HepG2 (cell line): Measurements from ENCODE around the gene COL4A2. TPM values are rescaled to one million over a fixed set of nuclear protein-coding genes. Genes with fewer than 3 reads are reported as not detected.

ENCODE experiments used
- ATAC-seq: fragments of 200-7000 bp; cut with Tn5 transposase; 3 replicates; pipeline ENCODE4 v1.9.1; 2020; ENCODE audit warnings: mild to moderate bottlenecking, moderate library complexity
- BruUV-seq: library from RNA; stranded (reverse); fragments of 400-500 nt; replicated peaks from 2 replicates; lab custom pipeline; 2021; lab: Mats Ljungman, UMichigan
- CTCF ChIA-PET: fragments of 300-600 bp; formaldehyde crosslinking; extraction: SDS; loops from one replicate; lab custom pipeline; 2021; ENCODE audit warnings: low total read pairs, inconsistent platforms, low intra/inter-chr PET ratio; lab: Yijun Ruan, JAX
- POLR2A ChIA-PET: fragments of 350-600 bp; sonication (Branson Sonifier 250); formaldehyde crosslinking; loops from one replicate; lab custom pipeline; 2020; ENCODE audit warnings: antibody characterized with exemption, inconsistent platforms; lab: Yijun Ruan, JAX
- DNase-seq: peaks from one replicate; pipeline ENCODE4 v3.0.0-alpha.2; 2015; ENCODE audit warnings: low spot score
- FAIRE-seq: peaks from 3 replicates; lab custom pipeline; 2011; peaks lifted over from hg19 to GRCh38; lab: Jason Lieb, UNC
- H2AFZ ChIP-seq: one replicate; pipeline ENCODE4 v1.6.1; 2011; ENCODE audit warnings: low read length, inconsistent platforms
- H3K27ac ChIP-seq: fragments of 300-600 bp; 3 replicates; pipeline ENCODE4 v1.8.0; 2011; ENCODE audit warnings: mixed run types, mild to moderate bottlenecking, mixed read lengths, low read length, inconsistent platforms; ENCODE audit not compliant: insufficient read depth; ENCODE audit errors: extremely low read length
- H3K27me3 ChIP-seq, 2 experiments: fragments of 200-600 bp in 1 of 2; 2 replicates in 1 of 2; 3 replicates in 1 of 2; pipeline versions ENCODE4 v1.6.0 to v1.8.0; 2011; ENCODE audit warnings: low read length in 2 of 2, mild to moderate bottlenecking in 2 of 2, moderate library complexity in 2 of 2, inconsistent platforms in 1 of 2; ENCODE audit not compliant: insufficient read depth in 2 of 2, control insufficient read depth in 1 of 2
- H3K36me3 ChIP-seq, 2 experiments: fragments of 200-600 bp in 1 of 2; replicated peaks in 1 of 2; 2 replicates in 1 of 2; 3 replicates in 1 of 2; pipeline versions ENCODE4 v1.5.1 to v1.8.0; 2011; ENCODE audit warnings: low read length in 2 of 2, inconsistent platforms in 1 of 2; ENCODE audit not compliant: insufficient read depth in 2 of 2, control insufficient read depth in 1 of 2
- H3K4me1 ChIP-seq: 2 replicates; pipeline ENCODE4 v1.5.1; 2012; ENCODE audit warnings: low read length, inconsistent platforms; ENCODE audit not compliant: insufficient read depth
- H3K4me2 ChIP-seq: 2 replicates; pipeline ENCODE4 v1.6.0; 2011; ENCODE audit warnings: low read depth, low read length, inconsistent platforms
- H3K4me3 ChIP-seq, 3 experiments: fragments of 200-600 bp in 1 of 3; sonication (generic), shearing (Covaris generic) in 1 of 3; replicated peaks in 1 of 3; 2 replicates each; pipeline ENCODE4 v1.5.1; 2011 to 2016; ENCODE audit warnings: low read length in 3 of 3, inconsistent platforms in 2 of 3, low read depth in 2 of 3, mild to moderate bottlenecking in 2 of 3, control low read depth in 1 of 3, mixed read lengths in 1 of 3; ENCODE audit not compliant: insufficient read depth in 1 of 3
- H3K79me2 ChIP-seq: one replicate; pipeline ENCODE4 v1.6.1; 2011; ENCODE audit warnings: low read length, inconsistent platforms; ENCODE audit not compliant: insufficient read depth
- H3K9ac ChIP-seq: 2 replicates; pipeline ENCODE4 v1.6.0; 2011; ENCODE audit warnings: mild to moderate bottlenecking, low read depth, low read length, inconsistent platforms; ENCODE audit not compliant: insufficient read depth
- H3K9me3 ChIP-seq: 2 replicates; pipeline ENCODE4 v1.5.1; 2012; ENCODE audit warnings: mild to moderate bottlenecking, low read length
- H4K20me1 ChIP-seq: 2 replicates; pipeline ENCODE4 v1.6.0; 2011; ENCODE audit warnings: inconsistent platforms, mild to moderate bottlenecking, low read length, moderate library complexity; ENCODE audit not compliant: insufficient read depth
- JUNB ChIP-seq: sonication (generic); formaldehyde crosslinking; IDR thresholded peaks from 2 replicates; pipeline ENCODE4 v1.8.0; 2022; ENCODE audit warnings: missing genetic modification reagents, mild to moderate bottlenecking, borderline replicate concordance
- KMT2B ChIP-seq: IDR thresholded peaks from 2 replicates; pipeline ENCODE4 v1.6.1; 2016; ENCODE audit warnings: missing genetic modification reagents, missing compliant biosample characterization
- NKX3-1 ChIP-seq: sonication (generic); formaldehyde crosslinking; IDR thresholded peaks from 2 replicates; pipeline ENCODE4 v1.5.0; 2020; ENCODE audit warnings: missing genetic modification reagents
- ZFP36 ChIP-seq: fragments of 150-350 bp; IDR thresholded peaks from 2 replicates; pipeline ENCODE4 v1.6.1; 2018; ENCODE audit warnings: borderline replicate concordance, low read length, low read depth; ENCODE audit not compliant: partially characterized antibody
- ZNF253 ChIP-seq: sonication (generic); formaldehyde crosslinking; IDR thresholded peaks from 2 replicates; pipeline ENCODE4 v1.8.0; 2022; ENCODE audit warnings: mild to moderate bottlenecking, missing genetic modification reagents, borderline replicate concordance
- ZNF550 ChIP-seq: sonication (generic); formaldehyde crosslinking; IDR thresholded peaks from 2 replicates; pipeline ENCODE4 v1.4.0; 2020; ENCODE audit warnings: mild to moderate bottlenecking, missing genetic modification reagents, borderline replicate concordance
- ZNF562 ChIP-seq: sonication (generic); formaldehyde crosslinking; IDR thresholded peaks from 2 replicates; pipeline ENCODE4 v1.8.0; 2022; ENCODE audit warnings: missing genetic modification reagents, borderline replicate concordance
- ZNF772 ChIP-seq: sonication (generic); formaldehyde crosslinking; IDR thresholded peaks from 2 replicates; pipeline ENCODE4 v1.5.0; 2020; ENCODE audit warnings: mild to moderate bottlenecking, missing genetic modification reagents
- WGBS: methylation state at CpG from one replicate; pipeline ENCODE4 v1.1.6; 2017; ENCODE audit warnings: low lambda C conversion rate; 5-methylcytosine and 5-hydroxymethylcytosine counted together
- in situ Hi-C: cut with HindIII; loops from 2 replicates; pipeline ENCODE4 v1.10.0; 2017; ENCODE audit warnings: low pct_unique_long_range_greater_than_20kb; ENCODE audit not compliant: extremely low pct_ligation_motif_present
- intact Hi-C: fragments of 100-400 bp; cut with micrococcal nuclease; formaldehyde crosslinking; loops from one replicate; pipeline ENCODE4 v1.10.0; 2022; ENCODE audit not compliant: unreplicated experiment
- polyA plus RNA-seq, 8 experiments: library from polyadenylated mRNA; depleted of rRNA in 3 of 8; stranded (reverse) in 7 of 8; unstranded in 1 of 8; fragments of >200 nt; fragmentation: Illumina TruSeq in 4 of 8; extraction: Trizol in 4 of 8; gene quantifications; 2 replicates each; pipeline versions ENCODE4 v1.2.1 to v1.2.3, GENCODE V29; 2011 to 2016; ENCODE audit warnings: low read depth in 4 of 8, missing spikeins in 1 of 8, mixed read lengths in 1 of 8; ENCODE audit not compliant: insufficient read depth in 1 of 8
- total RNA-seq, 5 experiments: library from RNA; depleted of rRNA; stranded (reverse); fragments of >200 nt; fragmentation: Illumina TruSeq; extraction: Trizol; gene quantifications; 2 replicates each; pipeline ENCODE4 v1.2.3, GENCODE V29; 2016; ENCODE audit warnings: low read depth in 1 of 5
- TF ChIP-seq, protein P1 (sequence below): sonication (generic); formaldehyde crosslinking; IDR thresholded peaks from 2 replicates; pipeline ENCODE4 v1.4.0; 2020; ENCODE audit warnings: missing genetic modification reagents
- TF ChIP-seq, protein P2 (sequence below): sonication (generic); formaldehyde crosslinking; IDR thresholded peaks from 2 replicates; pipeline ENCODE4 v1.9.0; 2021; ENCODE audit warnings: missing genetic modification reagents, borderline replicate concordance
- TF ChIP-seq, protein P3 (sequence below): sonication (generic); formaldehyde crosslinking; IDR thresholded peaks from 2 replicates; pipeline ENCODE4 v1.4.0; 2020; ENCODE audit warnings: missing genetic modification reagents
- TF ChIP-seq, protein P4 (sequence below), 2 experiments: IDR thresholded peaks; 2 replicates each; pipeline ENCODE4 v1.6.1; 2011 to 2012; ENCODE audit warnings: low read length in 2 of 2, borderline replicate concordance in 1 of 2, low read depth in 1 of 2, mild to moderate bottlenecking in 1 of 2, moderate library complexity in 1 of 2

The COL4A2 gene
- total and polyA plus RNA-seq, 2 of the 13 experiments (the other 11 are each of a cell fraction or from before 2014, with no cell fraction given): 0.22 to 1.9 TPM

DNA sequence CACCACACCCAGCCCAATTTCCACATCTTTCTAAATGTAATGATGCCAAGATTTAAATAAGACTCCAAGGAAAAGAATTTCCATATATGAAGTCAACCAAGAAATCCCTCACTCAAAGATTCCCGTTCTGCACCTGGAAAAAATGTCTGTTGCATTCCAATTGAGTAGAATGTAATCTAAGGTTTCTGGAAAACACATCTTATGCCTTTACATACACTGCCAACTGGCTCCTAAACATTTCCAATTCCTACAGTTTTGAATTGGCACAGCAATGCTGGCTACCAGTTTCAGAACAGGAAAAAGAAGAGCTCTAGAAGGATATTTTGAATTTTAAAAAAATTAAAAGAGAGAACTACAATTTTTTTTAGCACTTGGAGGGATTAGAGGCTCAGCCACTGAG is 43.0 kb downstream of the COL4A2 start:
- FAIRE-seq: no peak
- in situ Hi-C loops: no loop called here
- WGBS: 0% methylated on average over 1 of the region's 1 CpG
- Histone ChIP-seq H3K36me3 (no peaks in the 10 kb centered on the region), H4K20me1 (no peaks in the 10 kb centered on the region), H3K4me1 (no peaks in the 10 kb centered on the region), H3K4me2 (no peak overlapping the region), H3K79me2 (no peaks in the 10 kb centered on the region), H3K27me3 (peaks cover 2 to 27% of the 10 kb centered on the region in 2 experiments; a peak in 2 of 5 replicates), H3K27ac (no peak overlapping the region), H3K4me3 (no peak overlapping the region), H3K9me3 (no peaks in the 10 kb centered on the region), H3K9ac (no peak overlapping the region), H2AFZ (no peak overlapping the region)
- CTCF ChIA-PET: no interaction called here
- DNase-seq: no peak
- TF ChIP-seq ZNF562: no peak
- TF ChIP-seq ZNF253 (CRISPR knock-in tag): no peak
- TF ChIP-seq KMT2B (CRISPR knock-in tag): no peak
- no peak for TF ChIP-seq ZFP36
- TF ChIP-seq, protein P1, sequence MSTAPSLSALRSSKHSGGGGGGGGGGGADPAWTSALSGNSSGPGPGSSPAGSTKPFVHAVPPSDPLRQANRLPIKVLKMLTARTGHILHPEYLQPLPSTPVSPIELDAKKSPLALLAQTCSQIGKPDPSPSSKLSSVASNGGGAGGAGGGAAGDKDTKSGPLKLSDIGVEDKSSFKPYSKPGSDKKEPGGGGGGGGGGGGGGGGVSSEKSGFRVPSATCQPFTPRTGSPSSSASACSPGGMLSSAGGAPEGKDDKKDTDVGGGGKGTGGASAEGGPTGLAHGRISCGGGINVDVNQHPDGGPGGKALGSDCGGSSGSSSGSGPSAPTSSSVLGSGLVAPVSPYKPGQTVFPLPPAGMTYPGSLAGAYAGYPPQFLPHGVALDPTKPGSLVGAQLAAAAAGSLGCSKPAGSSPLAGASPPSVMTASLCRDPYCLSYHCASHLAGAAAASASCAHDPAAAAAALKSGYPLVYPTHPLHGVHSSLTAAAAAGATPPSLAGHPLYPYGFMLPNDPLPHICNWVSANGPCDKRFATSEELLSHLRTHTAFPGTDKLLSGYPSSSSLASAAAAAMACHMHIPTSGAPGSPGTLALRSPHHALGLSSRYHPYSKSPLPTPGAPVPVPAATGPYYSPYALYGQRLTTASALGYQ (CRISPR knock-in tag): no peak
- no peak for TF ChIP-seq ZNF550 (CRISPR knock-in tag)
- TF ChIP-seq JUNB (CRISPR knock-in tag): no peak
- TF ChIP-seq ZNF772 (CRISPR knock-in tag): no peak
- TF ChIP-seq, protein P2, sequence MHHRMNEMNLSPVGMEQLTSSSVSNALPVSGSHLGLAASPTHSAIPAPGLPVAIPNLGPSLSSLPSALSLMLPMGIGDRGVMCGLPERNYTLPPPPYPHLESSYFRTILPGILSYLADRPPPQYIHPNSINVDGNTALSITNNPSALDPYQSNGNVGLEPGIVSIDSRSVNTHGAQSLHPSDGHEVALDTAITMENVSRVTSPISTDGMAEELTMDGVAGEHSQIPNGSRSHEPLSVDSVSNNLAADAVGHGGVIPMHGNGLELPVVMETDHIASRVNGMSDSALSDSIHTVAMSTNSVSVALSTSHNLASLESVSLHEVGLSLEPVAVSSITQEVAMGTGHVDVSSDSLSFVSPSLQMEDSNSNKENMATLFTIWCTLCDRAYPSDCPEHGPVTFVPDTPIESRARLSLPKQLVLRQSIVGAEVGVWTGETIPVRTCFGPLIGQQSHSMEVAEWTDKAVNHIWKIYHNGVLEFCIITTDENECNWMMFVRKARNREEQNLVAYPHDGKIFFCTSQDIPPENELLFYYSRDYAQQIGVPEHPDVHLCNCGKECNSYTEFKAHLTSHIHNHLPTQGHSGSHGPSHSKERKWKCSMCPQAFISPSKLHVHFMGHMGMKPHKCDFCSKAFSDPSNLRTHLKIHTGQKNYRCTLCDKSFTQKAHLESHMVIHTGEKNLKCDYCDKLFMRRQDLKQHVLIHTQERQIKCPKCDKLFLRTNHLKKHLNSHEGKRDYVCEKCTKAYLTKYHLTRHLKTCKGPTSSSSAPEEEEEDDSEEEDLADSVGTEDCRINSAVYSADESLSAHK: no peak
- TF ChIP-seq, protein P3, sequence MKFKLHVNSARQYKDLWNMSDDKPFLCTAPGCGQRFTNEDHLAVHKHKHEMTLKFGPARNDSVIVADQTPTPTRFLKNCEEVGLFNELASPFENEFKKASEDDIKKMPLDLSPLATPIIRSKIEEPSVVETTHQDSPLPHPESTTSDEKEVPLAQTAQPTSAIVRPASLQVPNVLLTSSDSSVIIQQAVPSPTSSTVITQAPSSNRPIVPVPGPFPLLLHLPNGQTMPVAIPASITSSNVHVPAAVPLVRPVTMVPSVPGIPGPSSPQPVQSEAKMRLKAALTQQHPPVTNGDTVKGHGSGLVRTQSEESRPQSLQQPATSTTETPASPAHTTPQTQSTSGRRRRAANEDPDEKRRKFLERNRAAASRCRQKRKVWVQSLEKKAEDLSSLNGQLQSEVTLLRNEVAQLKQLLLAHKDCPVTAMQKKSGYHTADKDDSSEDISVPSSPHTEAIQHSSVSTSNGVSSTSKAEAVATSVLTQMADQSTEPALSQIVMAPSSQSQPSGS (CRISPR knock-in tag): no peak
- TF ChIP-seq, protein P4, sequence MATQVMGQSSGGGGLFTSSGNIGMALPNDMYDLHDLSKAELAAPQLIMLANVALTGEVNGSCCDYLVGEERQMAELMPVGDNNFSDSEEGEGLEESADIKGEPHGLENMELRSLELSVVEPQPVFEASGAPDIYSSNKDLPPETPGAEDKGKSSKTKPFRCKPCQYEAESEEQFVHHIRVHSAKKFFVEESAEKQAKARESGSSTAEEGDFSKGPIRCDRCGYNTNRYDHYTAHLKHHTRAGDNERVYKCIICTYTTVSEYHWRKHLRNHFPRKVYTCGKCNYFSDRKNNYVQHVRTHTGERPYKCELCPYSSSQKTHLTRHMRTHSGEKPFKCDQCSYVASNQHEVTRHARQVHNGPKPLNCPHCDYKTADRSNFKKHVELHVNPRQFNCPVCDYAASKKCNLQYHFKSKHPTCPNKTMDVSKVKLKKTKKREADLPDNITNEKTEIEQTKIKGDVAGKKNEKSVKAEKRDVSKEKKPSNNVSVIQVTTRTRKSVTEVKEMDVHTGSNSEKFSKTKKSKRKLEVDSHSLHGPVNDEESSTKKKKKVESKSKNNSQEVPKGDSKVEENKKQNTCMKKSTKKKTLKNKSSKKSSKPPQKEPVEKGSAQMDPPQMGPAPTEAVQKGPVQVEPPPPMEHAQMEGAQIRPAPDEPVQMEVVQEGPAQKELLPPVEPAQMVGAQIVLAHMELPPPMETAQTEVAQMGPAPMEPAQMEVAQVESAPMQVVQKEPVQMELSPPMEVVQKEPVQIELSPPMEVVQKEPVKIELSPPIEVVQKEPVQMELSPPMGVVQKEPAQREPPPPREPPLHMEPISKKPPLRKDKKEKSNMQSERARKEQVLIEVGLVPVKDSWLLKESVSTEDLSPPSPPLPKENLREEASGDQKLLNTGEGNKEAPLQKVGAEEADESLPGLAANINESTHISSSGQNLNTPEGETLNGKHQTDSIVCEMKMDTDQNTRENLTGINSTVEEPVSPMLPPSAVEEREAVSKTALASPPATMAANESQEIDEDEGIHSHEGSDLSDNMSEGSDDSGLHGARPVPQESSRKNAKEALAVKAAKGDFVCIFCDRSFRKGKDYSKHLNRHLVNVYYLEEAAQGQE (IDR thresholded peaks at IDR 0.05; ENCODE audit: borderline replicate concordance in 1 of 2, low read depth in 1 of 2, low read length in 2 of 2): no peak
- TF ChIP-seq NKX3-1 (CRISPR knock-in tag): no peak
- no TSS peak for BruUV-seq
- POLR2A ChIA-PET: no interaction called here
- ATAC-seq: no peak
- intact Hi-C loops: no loop called here
